H1 (cell line): Measurements from ENCODE around the gene DNAJC22. TPM values are rescaled to one million over a fixed set of nuclear protein-coding genes. Genes with fewer than 3 reads are reported as not detected.
A peak's percentile ranks its signal among the peaks of the same experiment; 100 is the strongest.

Source experiments
- CTCF ChIA-PET: fragments of 300-600 bp; sonication (Branson Sonifier 250); formaldehyde crosslinking; loops from one replicate; lab custom pipeline; 2021; ENCODE audit not compliant: partially characterized antibody; lab: Charles Lee
- POLR2A ChIA-PET: fragments of 300-600 bp; sonication (Branson Sonifier 250); formaldehyde crosslinking; loops from one replicate; lab custom pipeline; 2021; ENCODE audit warnings: inconsistent platforms; ENCODE audit not compliant: partially characterized antibody; lab: Charles Lee
- DNase-seq, 2 experiments: peaks; one replicate each; pipeline versions ENCODE4 v3.0.0 to v3.0.0-alpha.2; 2010 to 2022; ENCODE audit warnings: low spot score in 2 of 2, low read depth in 1 of 2, mixed read lengths in 1 of 2
- FAIRE-seq: peaks from 2 replicates; lab custom pipeline; 2011; peaks lifted over from hg19 to GRCh38; lab: Jason Lieb, UNC
- H2AFZ ChIP-seq: 2 replicates; pipeline ENCODE4 v1.8.1; 2012; ENCODE audit warnings: low read length, inconsistent platforms
- H2AK5ac ChIP-seq: 2 replicates; pipeline ENCODE4 v1.6.1; 2013; ENCODE audit warnings: low read depth, low read length
- H2BK120ac ChIP-seq: replicated peaks from 2 replicates; pipeline ENCODE3; 2013; ENCODE audit warnings: low read depth, low read length, inconsistent platforms
- H2BK12ac ChIP-seq: 2 replicates; pipeline ENCODE4 v1.6.1; 2013; ENCODE audit warnings: low read depth, low read length
- H2BK15ac ChIP-seq: 2 replicates; pipeline ENCODE4 v1.6.1; 2013; ENCODE audit warnings: low read length
- H2BK20ac ChIP-seq: 2 replicates; pipeline ENCODE4 v1.6.1; 2013; ENCODE audit warnings: low read length
- H2BK5ac ChIP-seq: 2 replicates; pipeline ENCODE4 v1.6.1; 2013; ENCODE audit warnings: low read depth, low read length
- H3K14ac ChIP-seq: 2 replicates; pipeline ENCODE4 v1.6.1; 2013; ENCODE audit warnings: inconsistent platforms; ENCODE audit not compliant: insufficient read length
- H3K18ac ChIP-seq: 2 replicates; pipeline ENCODE4 v1.6.1; 2013; ENCODE audit warnings: low read length; ENCODE audit errors: extremely low read depth
- H3K23ac ChIP-seq: 2 replicates; pipeline ENCODE4 v1.6.1; 2013; ENCODE audit warnings: inconsistent platforms; ENCODE audit not compliant: insufficient read length
- H3K23me2 ChIP-seq: 2 replicates; pipeline ENCODE4 v1.6.1; 2013; ENCODE audit warnings: low read depth, low read length
- H3K27ac ChIP-seq: 2 replicates; pipeline ENCODE4 v1.6.1; 2011; ENCODE audit warnings: low read depth, low read length, inconsistent platforms
- H3K27me3 ChIP-seq, 4 experiments: replicated peaks in 1 of 4; 1 replicate in 1 of 4; 2 replicates in 3 of 4; pipeline versions ENCODE4 v1.6.1 to v1.8.1; 2011 to 2013; ENCODE audit warnings: low read length in 3 of 4, mild to moderate bottlenecking in 3 of 4, inconsistent platforms in 2 of 4, mixed read lengths in 2 of 4, moderate library complexity in 1 of 4; ENCODE audit not compliant: control insufficient read depth in 3 of 4, insufficient read depth in 3 of 4; ENCODE audit errors: extremely low read depth in 1 of 4
- H3K36me3 ChIP-seq, 4 experiments: 2 replicates each; pipeline versions ENCODE4 v1.6.1 to v1.8.1; 2011 to 2013; ENCODE audit warnings: mild to moderate bottlenecking in 4 of 4, low read length in 3 of 4, moderate library complexity in 2 of 4, control low read depth in 1 of 4, inconsistent platforms in 1 of 4; ENCODE audit not compliant: insufficient read depth in 4 of 4, control insufficient read depth in 2 of 4
- H3K4ac ChIP-seq: replicated peaks from 2 replicates; pipeline ENCODE3; 2013; ENCODE audit warnings: low read length, low read depth, mixed read lengths, inconsistent platforms; ENCODE audit not compliant: insufficient read length
- H3K4me1 ChIP-seq, 4 experiments: replicated peaks in 1 of 4; 1 replicate in 1 of 4; 2 replicates in 3 of 4; pipeline versions ENCODE4 v1.6.1 to v1.8.1; 2011 to 2013; ENCODE audit warnings: low read length in 3 of 4, inconsistent platforms in 2 of 4, mixed read lengths in 1 of 4; ENCODE audit not compliant: insufficient read depth in 4 of 4, control insufficient read depth in 3 of 4
- H3K4me2 ChIP-seq, 2 experiments: 2 replicates each; pipeline versions ENCODE4 v1.6.1 to v1.8.1; 2011 to 2013; ENCODE audit warnings: low read depth in 2 of 2, low read length in 2 of 2, control low read depth in 1 of 2, inconsistent platforms in 1 of 2, mild to moderate bottlenecking in 1 of 2; ENCODE audit not compliant: insufficient read depth in 1 of 2
- H3K4me3 ChIP-seq, 4 experiments: fragments of 200-600, 300-600 bp in 1 of 4; sonication (generic), shearing (Covaris generic), sonication (Bioruptor Twin) in 1 of 4; 2 replicates each; pipeline versions ENCODE4 v1.5.1 to v1.8.1; 2011 to 2016; ENCODE audit warnings: low read length in 4 of 4, low read depth in 3 of 4, control low read depth in 2 of 4, inconsistent platforms in 2 of 4, mild to moderate bottlenecking in 2 of 4, mixed read lengths in 1 of 4, moderate library complexity in 1 of 4; ENCODE audit not compliant: insufficient read depth in 2 of 4; ENCODE audit errors: extremely low read depth in 1 of 4
- H3K56ac ChIP-seq: replicated peaks from 2 replicates; pipeline ENCODE3; 2013; ENCODE audit warnings: low read depth, mild to moderate bottlenecking, mixed read lengths, low read length, inconsistent platforms; ENCODE audit not compliant: insufficient read length
- H3K79me1 ChIP-seq: 2 replicates; pipeline ENCODE4 v1.6.1; 2013; ENCODE audit warnings: low read depth, low read length, control low read depth
- H3K79me2 ChIP-seq, 2 experiments: 2 replicates each; pipeline versions ENCODE4 v1.6.1 to v1.8.1; 2012 to 2013; ENCODE audit warnings: low read length in 2 of 2, mild to moderate bottlenecking in 2 of 2, inconsistent platforms in 1 of 2; ENCODE audit not compliant: insufficient read depth in 2 of 2, control insufficient read depth in 1 of 2
- H3K9ac ChIP-seq, 4 experiments: replicated peaks in 1 of 4; 1 replicate in 1 of 4; 2 replicates in 3 of 4; pipeline versions ENCODE4 v1.6.1 to v1.8.1; 2011 to 2013; ENCODE audit warnings: low read depth in 3 of 4, low read length in 3 of 4, control low read depth in 2 of 4, mild to moderate bottlenecking in 2 of 4, moderate library complexity in 2 of 4, inconsistent platforms in 1 of 4; ENCODE audit errors: extremely low read depth in 1 of 4
- H3K9me3 ChIP-seq, 2 experiments: 2 replicates each; pipeline versions ENCODE4 v1.6.1 to v1.8.1; 2012 to 2013; ENCODE audit warnings: mild to moderate bottlenecking in 2 of 2, moderate library complexity in 2 of 2, control low read depth in 1 of 2, inconsistent platforms in 1 of 2, low read depth in 1 of 2, low read length in 1 of 2, mixed read lengths in 1 of 2; ENCODE audit not compliant: insufficient read depth in 2 of 2
- H4K20me1 ChIP-seq, 2 experiments: replicated peaks in 1 of 2; 2 replicates each; pipeline versions ENCODE3 to v1.8.1; 2011 to 2013; ENCODE audit warnings: inconsistent platforms in 2 of 2, low read length in 2 of 2, mild to moderate bottlenecking in 1 of 2; ENCODE audit not compliant: insufficient read depth in 2 of 2, control insufficient read depth in 1 of 2
- H4K5ac ChIP-seq: 2 replicates; pipeline ENCODE4 v1.6.1; 2013; ENCODE audit warnings: low read length, low read depth, mixed read lengths, inconsistent platforms; ENCODE audit not compliant: insufficient read length
- H4K8ac ChIP-seq: 2 replicates; pipeline ENCODE4 v1.8.0; 2013; ENCODE audit warnings: mild to moderate bottlenecking, moderate library complexity, low read length, inconsistent platforms; ENCODE audit not compliant: insufficient read depth; ENCODE audit errors: extremely low read depth
- H4K91ac ChIP-seq: replicated peaks from 2 replicates; pipeline ENCODE3; 2013; ENCODE audit warnings: low read length, mixed read lengths, inconsistent platforms; ENCODE audit not compliant: insufficient read length
- EGR1 ChIP-seq: IDR thresholded peaks from 2 replicates; pipeline ENCODE4 v1.6.1; 2011; ENCODE audit warnings: low read depth, low read length, borderline replicate concordance
- KDM4A ChIP-seq: IDR thresholded peaks from one replicate; pipeline ENCODE4 v1.7.1; 2012; ENCODE audit warnings: low read depth, mild to moderate bottlenecking, moderate library complexity, low read length, inconsistent platforms; ENCODE audit not compliant: severe bottlenecking
- NANOG ChIP-seq: IDR thresholded peaks from 2 replicates; pipeline ENCODE4 v1.6.1; 2011; ENCODE audit warnings: low read length, low read depth, mild to moderate bottlenecking, inconsistent platforms; ENCODE audit not compliant: insufficient read depth, poor library complexity, severe bottlenecking
- POLR2AphosphoS5 ChIP-seq: IDR thresholded peaks from 2 replicates; pipeline ENCODE4 v1.6.1; 2011; ENCODE audit warnings: low read depth, low read length
- POU5F1 ChIP-seq: IDR thresholded peaks from 2 replicates; pipeline ENCODE4 v1.6.1; 2011; ENCODE audit warnings: low read depth, mild to moderate bottlenecking, low read length, moderate library complexity
- TCF12 ChIP-seq: IDR thresholded peaks from 2 replicates; pipeline ENCODE4 v1.6.1; 2011; ENCODE audit warnings: low read depth, mild to moderate bottlenecking, low read length
- WGBS, 2 experiments: shearing (Covaris generic) in 1 of 2; methylation state at CpG; one replicate each; pipeline versions ENCODE4 v1.1.6 to v1.1.7; 2013 to 2015; ENCODE audit warnings: low lambda C conversion rate in 2 of 2, mixed read lengths in 2 of 2, inconsistent platforms in 1 of 2, low coverage in 1 of 2, missing lambda C conversion rate in 1 of 2; ENCODE audit not compliant: insufficient replicate concordance in 2 of 2, insufficient coverage in 1 of 2, insufficient read length in 1 of 2; ENCODE audit errors: extremely low coverage in 1 of 2, missing lambda C conversion rate in 1 of 2; 5-methylcytosine and 5-hydroxymethylcytosine counted together
- polyA plus RNA-seq, 7 experiments: library from polyadenylated mRNA; depleted of rRNA in 3 of 7; stranded (reverse) in 5 of 7; unstranded in 2 of 7; fragments of >200 nt in 5 of 7; fragments of 200-250 nt in 2 of 7; gene quantifications; 1 replicate in 5 of 7; 2 replicates in 1 of 7; 4 replicates in 1 of 7; pipeline versions ENCODE4 v1.2.1 to v1.2.3, GENCODE V29; 2011 to 2013; ENCODE audit warnings: missing spikeins in 2 of 7, mixed read lengths in 2 of 7
- total RNA-seq: library from RNA; stranded (reverse); fragmentation: NEBNext Ultra II Directional; extraction: Animal tissue kit (Norgen Biotek cat#: 25700); gene quantifications from 2 replicates; pipeline ENCODE4 v1.2.1, GENCODE V29; 2021

DNAJC22 gene
- total and polyA plus RNA-seq, 2 of the 8 experiments (the other 6 are each of a cell fraction or from before 2014, with no cell fraction given), result 0.20 to 0.39 TPM

- H3K36me3 ChIP-seq, result no peaks in the 10 kb centered on the region; a peak in 1 of 8 replicates
- peak overlapping the region; percentile 45 to 80 for H3K4me2 ChIP-seq
- no peaks in the 10 kb centered on the region for H3K9me3 ChIP-seq
- H3K56ac ChIP-seq, result no peak overlapping the region
- FAIRE-seq (no peak), DNase-seq (peak in 1 of 2 experiments; percentile 74)
- H3K23me2 ChIP-seq, result peaks cover 9% of the 10 kb centered on the region
- H4K5ac ChIP-seq, result no peak overlapping the region
- H4K8ac ChIP-seq, result peak overlapping the region; percentile 76
- no peak overlapping the region for H2AFZ ChIP-seq
- H3K14ac ChIP-seq, result no peak overlapping the region
- no peak overlapping the region for H2BK5ac ChIP-seq
- H2BK120ac ChIP-seq, result no peak overlapping the region
- H3K4me1 ChIP-seq, result peaks cover 4 to 30% (median 21%) of the 10 kb centered on the region in 4 experiments
- no peaks in the 10 kb centered on the region for H3K79me2 ChIP-seq
- WGBS, 2 experiments, result 3% methylated on average over 32 of the region's 61 CpGs; no CpG with 5 or more reads in 1 of the 2 experiments
- no peaks in the 10 kb centered on the region for H3K79me1 ChIP-seq
- peaks cover 13 to 18% of the 10 kb centered on the region in 2 experiments for H4K20me1 ChIP-seq
- H3K9ac ChIP-seq, result no peak overlapping the region
- H3K4ac ChIP-seq, result no peak overlapping the region
- POLR2A ChIA-PET, result interaction anchor here (1.0 to 3.1 kb wide), 10 partner anchors 9 to 191 kb away, joined by 3 to 32 read pairs (median 6); partner anchors contain the start of genes C1QL4, PRPH, SPATS2 and TROAP
- no peak overlapping the region for H2BK20ac ChIP-seq
- no peak overlapping the region for H4K91ac ChIP-seq
- H3K18ac ChIP-seq, result no peak overlapping the region
- H3K4me3 ChIP-seq, result peak overlapping the region; percentile 25 to 69 (median 40); a peak in 7 of 8 replicates
- H2BK15ac ChIP-seq, result no peak overlapping the region
- peaks cover 60 to 87% (median 83%) of the 10 kb centered on the region in 4 experiments for H3K27me3 ChIP-seq
- no peak overlapping the region for H2AK5ac ChIP-seq
- no peak overlapping the region for H3K23ac ChIP-seq
- no peak overlapping the region for H2BK12ac ChIP-seq
- no peak overlapping the region for H3K27ac ChIP-seq
- CTCF ChIA-PET, result interaction anchor here (0.7 to 26.7 kb wide), 19 partner anchors 9 to 358 kb away, joined by 3 to 538 read pairs (median 11); partner anchors contain the start of genes C1QL4, PRPH, SPATS2 and TROAP
- TF ChIP-seq KDM4A (peak; percentile 33), POU5F1 (no peak), NANOG (no peak), TCF12 (no peak), POLR2AphosphoS5 (no peak), EGR1 (peak; percentile 29; the same call in 1 of the 2 replicates)
Observed at GRCh38 chr12:49345825-49346658, 646 bp upstream of the DNAJC22 start.
